GM21423 (cell line): ENCODE measurements around the gene OSBPL10.

ENCODE experiments used
- ATAC-seq: cut with Tn5 transposase; IDR thresholded peaks from one replicate; pipeline ENCODE4 v1.9.1; 2021; ENCODE audit warnings: mild to moderate bottlenecking, moderate library complexity; ENCODE audit not compliant: unreplicated experiment

The OSBPL10 gene

GRCh38 chr3:31929826-31930502 is 51.1 kb downstream of the OSBPL10 start:
- no peak for ATAC-seq

GRCh38 chr3:31927811-31928210 is 53.3 kb downstream of the OSBPL10 start:
- ATAC-seq: no peak

GRCh38 chr3:31926543-31926942 is 54.5 kb downstream of the OSBPL10 start:
- ATAC-seq: no peak

GRCh38 chr3:31925271-31925630 is 55.8 kb downstream of the OSBPL10 start:
- ATAC-seq: no peak

GRCh38 chr3:31924610-31925270 is 56.3 kb downstream of the OSBPL10 start:
- ATAC-seq: no peak

- no peak for ATAC-seq
Observed at GRCh38 chr3:31922962-31923361, 58.1 kb downstream of the OSBPL10 start.

GRCh38 chr3:31921837-31922236 is 59.2 kb downstream of the OSBPL10 start:
- no peak for ATAC-seq

- ATAC-seq: no peak
Observed at GRCh38 chr3:31920310-31920709, 60.8 kb downstream of the OSBPL10 start.

GRCh38 chr3:31919528-31919927 is 61.5 kb downstream of the OSBPL10 start:
- ATAC-seq: no peak

GRCh38 chr3:31918179-31919150 is 62.6 kb downstream of the OSBPL10 start:
- peak; percentile 79 for ATAC-seq

- peak; percentile 65 for ATAC-seq
Observed at GRCh38 chr3:31917303-31918005, 63.6 kb downstream of the OSBPL10 start.

- ATAC-seq: no peak
Observed at GRCh38 chr3:31911643-31912042, 69.4 kb downstream of the OSBPL10 start.

- no peak for ATAC-seq
Observed at GRCh38 chr3:31911124-31911523, 69.9 kb downstream of the OSBPL10 start.

- no peak for ATAC-seq
Observed at GRCh38 chr3:31909455-31909854, 71.6 kb downstream of the OSBPL10 start.

GRCh38 chr3:31908391-31909097 is 72.5 kb downstream of the OSBPL10 start:
- peak; percentile 89 for ATAC-seq

GRCh38 chr3:31906182-31906581 is 74.9 kb downstream of the OSBPL10 start:
- no peak for ATAC-seq

- ATAC-seq: no peak
Observed at GRCh38 chr3:31903686-31904431, 77.2 kb downstream of the OSBPL10 start.

GRCh38 chr3:31900583-31900982 is 80.5 kb downstream of the OSBPL10 start:
- ATAC-seq: no peak

- ATAC-seq: no peak
Observed at GRCh38 chr3:31896648-31897433, 84.2 kb downstream of the OSBPL10 start.
